Activated CD4-positive, alpha-beta T cell treated with anti-CD3 and anti-CD28 coated beads, Interleukin-2, amount 50 U/mL, for 1 hour (primary cell): ENCODE data around the gene EEF2.

Experiments
- DNase-seq: peaks from one replicate; pipeline ENCODE4 v3.0.0-alpha.2; 2020

EEF2 gene

DNA sequence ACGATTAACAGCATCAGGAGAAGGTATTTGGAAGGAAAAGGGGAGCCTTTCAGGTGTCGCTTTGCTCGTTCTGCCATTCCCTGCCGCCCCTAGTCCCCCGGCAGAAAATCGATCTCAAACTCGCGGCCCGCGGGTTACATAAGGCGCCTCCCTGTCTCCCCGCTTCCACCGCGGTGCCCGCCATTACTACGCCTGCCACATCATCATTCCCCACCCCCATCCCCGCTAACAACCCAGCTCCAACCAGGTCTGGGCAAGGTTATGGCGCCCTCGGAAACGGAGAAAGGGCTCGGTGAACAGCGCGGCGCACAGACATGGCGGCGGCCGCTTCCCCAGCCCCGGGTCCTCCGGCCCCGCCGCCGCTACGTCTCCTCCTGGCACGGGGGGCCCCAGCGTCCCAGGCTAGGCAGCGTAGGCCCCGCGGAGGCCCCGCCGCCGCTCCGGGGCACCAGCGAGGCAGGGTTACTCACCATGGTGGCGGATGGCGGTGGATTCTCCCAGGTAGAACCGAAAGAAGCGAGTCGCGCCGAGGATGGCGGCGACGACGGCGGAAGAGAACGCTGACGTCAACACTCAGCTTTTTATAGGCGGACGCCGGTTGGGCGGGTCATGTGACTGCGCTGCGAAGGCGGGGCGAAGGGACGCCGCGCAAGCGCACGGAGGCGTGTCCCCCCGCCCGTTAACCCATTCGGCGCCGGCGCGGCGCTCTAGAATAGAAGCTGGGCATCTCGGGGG lies at the start of gene EEF2:
TSS of gene EEF2 (minus strand) at position 556 of the 735 bp plus-strand sequence. CDS start at position 473, 83 bp downstream.
- DNase-seq, result peak; percentile 91

DNA sequence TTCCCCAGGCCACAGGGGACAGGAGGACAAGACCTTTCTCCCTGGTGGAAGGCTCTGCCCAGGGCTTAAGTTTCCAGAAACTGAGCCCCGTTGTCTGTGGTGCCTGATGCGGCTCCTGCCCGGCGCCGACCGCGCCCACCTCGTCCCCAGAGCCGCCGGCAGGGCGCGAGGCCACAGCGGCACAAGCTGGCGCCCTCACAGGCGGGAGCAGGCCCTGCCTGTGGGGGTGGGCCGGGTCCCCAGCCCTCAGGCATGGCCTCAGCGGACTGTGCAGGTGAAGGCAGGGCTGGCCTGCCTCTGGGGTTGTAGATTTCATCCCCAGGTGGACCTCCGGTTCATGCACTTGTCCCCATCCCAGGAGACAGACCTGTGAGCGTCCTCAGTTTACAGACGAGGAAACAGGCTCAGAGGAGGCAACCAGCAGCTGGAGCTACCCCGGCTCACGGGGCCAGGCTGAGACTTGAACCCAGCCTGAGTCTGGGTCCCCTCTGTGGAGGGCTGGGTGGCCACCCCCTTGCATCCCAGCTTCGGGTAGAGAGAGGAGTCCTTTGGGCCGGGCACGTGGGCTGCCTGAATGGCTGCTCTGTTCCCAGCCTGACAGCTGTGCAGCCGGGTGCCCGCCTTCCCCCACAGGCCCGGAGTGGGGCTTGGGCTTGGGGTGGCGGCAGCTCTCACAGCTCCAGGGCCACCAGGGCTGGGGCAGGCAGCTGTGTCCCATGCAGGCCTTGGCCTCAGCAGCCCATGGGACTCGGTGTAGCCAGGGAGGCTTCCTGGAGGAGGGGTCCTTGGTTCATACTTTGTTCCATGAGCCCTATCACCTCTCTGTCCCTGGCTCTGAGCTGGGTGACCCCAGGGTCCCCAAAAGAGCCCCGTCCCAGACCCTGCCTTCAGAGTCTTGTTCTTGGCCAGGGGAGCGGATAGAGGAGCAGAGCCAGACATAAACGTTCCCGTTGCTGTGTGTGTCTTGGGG lies 49.1 kb upstream of the EEF2 start:
- DNase-seq, result no peak

DNA sequence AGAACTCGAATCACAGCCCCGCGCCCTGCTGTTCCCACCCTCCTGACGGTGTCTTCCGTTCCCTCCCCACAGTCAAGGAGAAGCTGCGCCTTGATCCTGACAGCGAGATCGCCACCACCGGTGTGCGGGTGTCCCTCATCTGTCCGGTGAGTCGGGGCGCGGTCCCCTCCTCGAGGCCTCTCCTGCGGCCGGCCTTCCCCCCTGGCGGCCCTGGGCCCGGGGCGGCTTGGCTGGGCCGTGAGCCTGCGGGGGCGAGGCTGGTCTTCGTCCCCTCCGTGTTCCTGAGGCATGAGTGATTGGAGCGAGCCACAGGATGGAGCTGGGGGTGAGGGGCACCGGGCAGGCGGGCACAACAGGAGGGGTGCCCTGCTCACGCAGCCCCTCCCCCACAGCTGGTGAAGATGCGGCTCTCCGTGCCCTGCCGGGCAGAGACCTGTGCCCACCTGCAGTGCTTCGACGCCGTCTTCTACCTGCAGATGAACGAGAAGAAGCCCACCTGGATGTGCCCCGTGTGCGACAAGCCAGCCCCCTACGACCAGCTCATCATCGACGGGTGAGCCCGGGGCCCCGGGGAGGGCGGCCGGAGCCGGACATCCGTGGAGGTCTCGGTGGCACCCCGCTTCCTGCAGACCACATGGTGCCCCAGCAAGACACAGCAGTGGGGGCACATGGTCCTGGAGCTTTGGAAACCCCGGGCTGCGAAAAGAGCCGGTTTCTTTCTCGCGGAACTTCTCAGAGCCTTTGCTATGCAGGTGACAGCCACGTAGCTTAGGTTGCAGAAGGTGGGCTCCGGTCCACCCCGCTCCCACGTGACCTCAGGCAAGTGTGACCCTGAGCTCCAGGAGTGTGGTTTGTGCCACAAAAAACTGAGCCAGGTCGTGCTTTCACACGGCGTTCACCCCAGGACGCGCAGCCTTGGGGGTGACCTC lies 48.0 kb upstream of the EEF2 start:
- no peak for DNase-seq

DNA sequence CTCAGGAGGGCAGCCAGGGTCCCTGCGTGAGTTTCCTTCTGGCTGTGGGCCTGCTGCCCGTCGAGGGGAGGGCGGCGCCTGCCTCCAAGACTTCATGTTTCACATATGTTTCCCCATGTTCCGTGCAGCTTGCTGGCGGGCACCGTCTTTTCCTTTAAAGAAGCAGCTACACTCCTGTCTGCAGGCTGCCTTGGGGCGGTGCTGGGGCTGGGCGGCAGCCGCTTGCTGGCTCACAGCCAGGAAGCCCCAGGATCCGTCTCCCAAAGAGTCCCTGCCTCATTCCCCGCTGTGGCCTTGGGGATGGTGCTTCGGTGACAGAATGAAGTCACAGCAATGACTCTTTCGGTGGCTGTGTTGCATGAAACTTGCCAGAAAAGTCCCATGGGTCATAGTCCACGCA lies 47.2 kb upstream of the EEF2 start:
- no peak for DNase-seq

DNA sequence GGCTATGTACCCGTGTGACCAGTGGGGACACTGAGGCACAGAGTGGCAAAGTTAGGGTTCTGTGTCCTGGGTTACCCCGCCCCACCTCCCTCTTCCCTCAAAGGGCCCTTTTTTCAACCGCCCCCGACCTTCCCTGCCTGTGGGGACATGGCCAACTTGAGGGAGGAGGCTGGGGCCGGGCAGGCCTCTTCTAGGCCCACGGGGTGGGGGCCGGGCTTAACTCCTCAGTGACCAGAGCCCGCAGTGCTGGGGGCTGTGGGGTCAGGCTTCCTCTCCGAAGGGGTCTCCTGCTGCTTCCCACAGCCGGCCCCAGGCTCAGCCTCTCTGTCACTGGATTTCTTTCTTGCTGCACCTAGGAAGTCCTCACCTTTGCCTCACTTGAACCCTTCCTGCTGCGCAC lies 46.2 kb upstream of the EEF2 start:
- no peak for DNase-seq

DNA sequence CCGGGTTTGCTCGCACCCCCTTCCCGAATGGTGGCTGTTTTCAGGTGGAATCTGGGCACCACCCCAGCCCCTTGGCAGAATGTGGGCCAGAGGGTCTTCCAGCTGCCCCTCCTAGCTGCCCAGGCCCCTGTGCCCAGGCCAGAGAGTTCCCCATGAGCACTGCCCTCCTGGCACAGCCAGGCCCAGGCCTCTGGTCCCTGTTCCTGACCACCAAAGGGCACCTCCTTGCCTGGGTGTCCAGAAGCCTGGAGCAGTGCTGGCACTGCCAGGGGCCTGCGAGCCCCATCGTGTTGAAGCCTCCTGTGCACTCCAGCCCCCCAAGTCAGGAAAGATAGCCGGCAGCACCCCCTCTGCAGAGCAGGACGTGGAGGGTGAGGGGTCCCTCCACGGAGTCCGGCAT lies 45.7 kb upstream of the EEF2 start:
- DNase-seq, result no peak

DNA sequence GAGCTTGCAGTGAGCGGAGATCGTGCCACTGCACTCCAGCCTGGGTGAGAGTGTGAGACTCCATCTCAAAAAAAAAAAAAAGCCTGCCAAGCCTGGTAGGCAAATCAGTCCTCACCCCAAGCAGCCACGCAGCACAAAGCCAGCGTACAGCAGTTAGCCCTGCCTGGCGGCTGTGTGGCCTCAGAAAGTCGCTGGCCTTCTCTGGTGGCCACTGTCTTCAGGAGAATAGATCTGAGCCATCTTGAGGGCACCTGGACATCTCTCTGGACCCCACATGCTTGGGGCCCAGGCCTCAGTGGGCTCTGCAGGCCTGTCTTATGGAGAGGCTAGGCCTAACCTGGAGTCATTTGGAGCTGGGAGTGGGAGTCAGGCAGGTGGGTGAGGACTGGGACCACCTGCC lies 45.3 kb upstream of the EEF2 start:
- no peak for DNase-seq

DNA sequence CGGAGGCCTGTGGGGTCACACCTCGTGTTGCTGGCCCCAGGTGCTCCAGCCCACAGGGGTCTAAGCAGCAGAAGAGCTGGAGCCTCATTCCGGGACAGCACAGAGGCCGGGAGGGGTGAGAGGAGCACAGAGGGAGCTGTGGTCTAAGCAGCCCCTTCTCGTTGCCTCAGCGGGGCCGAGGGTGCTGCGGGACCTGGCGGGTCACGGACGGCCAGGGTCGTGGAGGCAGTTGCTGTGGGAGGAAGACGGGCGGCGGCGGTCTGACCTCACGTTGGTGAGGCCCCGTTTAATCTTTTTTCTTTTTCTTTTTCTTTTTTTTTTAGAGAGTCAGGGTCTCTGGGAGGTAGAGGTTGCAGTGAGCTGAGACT lies 44.0 kb upstream of the EEF2 start:
- no peak for DNase-seq

DNA sequence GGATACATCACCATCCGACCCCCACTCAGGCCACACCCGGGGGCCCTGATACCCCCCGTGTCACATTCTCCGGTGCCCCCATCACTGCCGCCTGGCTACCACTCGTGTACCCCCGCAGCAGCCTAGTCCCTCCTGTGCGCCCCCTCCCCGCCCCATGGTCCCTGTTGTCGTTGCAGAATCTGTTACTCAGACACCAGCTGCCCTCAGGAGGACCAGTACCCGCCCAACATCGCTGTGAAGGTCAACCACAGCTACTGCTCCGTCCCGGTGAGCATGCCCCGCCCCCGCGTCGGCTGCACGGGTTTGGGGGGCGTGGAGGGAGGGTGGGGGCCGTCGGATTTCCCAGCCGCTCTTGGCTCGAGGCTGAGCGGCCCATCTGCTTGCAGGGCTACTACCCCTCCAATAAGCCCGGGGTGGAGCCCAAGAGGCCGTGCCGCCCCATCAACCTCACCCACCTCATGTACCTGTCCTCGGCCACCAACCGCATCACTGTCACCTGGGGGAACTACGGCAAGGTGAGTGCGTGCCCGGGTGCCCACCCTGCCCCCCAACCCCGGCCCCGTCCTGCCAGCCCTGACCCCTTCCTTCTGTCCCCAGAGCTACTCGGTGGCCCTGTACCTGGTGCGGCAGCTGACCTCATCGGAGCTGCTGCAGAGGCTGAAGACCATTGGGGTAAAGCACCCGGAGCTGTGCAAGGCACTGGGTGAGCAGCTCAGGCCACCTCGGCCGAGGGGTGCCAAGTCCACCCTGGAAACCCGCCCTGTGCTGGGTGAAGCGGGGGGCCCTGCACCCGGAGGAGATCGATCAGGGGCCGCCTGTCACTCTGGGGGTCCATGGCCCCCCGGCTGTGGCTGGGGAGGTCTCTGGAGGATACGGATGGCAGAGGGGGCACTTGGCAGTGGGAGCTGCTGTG lies 43.3 kb upstream of the EEF2 start:
- no peak for DNase-seq

DNA sequence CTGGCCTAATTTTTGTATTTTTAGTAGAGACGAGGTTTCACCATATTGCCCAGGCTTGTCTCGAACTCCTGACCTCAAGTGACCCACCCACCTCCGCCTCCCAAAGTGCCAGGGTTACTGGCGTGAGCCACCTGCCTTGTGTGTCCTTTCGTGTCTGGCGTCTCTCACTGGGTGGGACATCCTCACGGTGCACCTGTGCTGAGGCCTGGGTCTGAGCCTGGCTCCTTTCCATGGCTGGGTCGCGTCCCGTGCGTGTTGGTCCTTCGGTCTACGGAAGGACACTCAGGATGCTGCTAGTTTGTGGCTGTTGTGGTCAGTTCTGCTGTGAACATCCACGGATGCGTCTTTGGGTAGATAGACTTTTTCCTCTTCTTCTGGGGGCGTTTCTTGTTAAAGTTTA lies 41.9 kb upstream of the EEF2 start:
- DNase-seq, result no peak

DNA sequence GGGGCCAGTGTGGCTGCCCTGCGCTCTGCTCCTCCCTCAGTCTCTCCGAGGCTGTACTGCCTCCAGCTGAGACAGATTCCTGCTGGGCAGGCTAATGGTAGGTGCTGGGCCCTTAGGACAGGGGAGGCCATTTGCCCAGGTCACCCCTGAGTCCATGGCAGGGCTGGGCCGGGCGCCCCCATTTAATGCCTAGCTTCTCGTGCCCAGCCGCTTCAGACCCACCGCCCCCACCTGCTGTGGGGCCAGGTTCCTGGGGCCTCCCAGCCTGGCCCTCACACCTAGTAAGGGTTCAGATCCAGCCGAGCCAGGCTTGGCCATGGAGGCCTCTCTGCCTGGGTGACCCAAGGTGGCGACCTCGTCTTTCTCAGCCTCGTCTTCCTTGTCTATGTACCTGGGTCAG lies 40.1 kb upstream of the EEF2 start:
- DNase-seq, result no peak

DNA sequence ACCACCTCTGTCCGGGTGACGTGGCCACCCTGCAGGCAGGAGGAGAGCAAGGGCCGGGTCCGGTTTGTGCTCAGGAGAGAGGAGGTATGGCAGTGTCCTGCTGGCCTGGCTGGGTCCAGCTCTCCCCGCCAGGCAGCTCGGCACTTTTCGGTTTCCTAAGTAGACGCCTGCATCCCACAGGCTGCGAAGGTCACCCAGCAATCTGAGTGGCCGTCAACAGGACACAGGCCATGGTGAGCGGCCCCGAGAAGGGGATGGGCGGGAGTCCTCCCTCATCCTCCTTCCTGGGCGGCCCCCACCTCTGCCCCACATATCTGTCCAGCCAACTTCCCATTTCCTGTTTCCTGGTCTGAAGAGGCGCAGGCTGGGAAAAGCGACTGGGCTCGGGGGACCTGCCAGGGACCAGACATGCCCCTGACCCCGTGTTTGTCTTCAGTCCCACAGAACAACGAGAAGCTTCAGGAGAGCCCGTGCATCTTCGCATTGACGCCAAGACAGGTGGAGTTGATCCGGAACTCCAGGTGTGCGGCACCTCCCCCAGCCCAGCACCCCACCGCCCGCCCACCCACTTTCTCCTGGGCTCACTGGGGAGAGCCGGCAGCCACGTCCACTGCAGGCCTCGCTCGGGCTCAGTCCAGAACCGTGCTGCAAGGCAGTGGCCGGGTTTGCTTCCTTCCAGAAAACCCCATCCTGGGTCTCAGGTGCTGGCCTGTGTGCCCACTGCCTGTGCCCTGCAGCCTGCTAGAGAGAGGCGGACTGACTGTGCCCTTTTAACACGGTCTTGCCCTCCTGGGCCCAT lies 38.5 kb upstream of the EEF2 start:
- DNase-seq, result no peak

DNA sequence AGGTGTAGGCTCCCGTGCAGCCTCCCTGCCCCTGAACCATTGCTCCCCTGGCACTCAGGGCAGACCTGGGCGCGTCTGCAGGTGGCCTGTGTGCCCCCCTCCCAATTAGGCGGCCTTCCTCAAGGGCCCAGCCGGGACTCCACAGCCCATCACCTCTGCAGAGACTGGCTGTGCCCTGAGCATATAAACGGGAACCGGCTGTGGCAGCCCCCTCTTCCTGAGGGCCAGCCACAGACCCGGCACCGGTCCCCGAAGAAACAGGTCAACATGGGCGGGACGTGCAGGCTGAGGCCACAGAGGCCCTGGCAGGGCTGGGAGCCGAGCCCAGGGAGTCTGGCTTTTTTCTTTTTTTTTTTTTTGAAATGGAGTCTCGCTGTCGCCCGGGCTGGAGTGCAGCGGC lies 34.3 kb upstream of the EEF2 start:
- DNase-seq, result no peak

DNA sequence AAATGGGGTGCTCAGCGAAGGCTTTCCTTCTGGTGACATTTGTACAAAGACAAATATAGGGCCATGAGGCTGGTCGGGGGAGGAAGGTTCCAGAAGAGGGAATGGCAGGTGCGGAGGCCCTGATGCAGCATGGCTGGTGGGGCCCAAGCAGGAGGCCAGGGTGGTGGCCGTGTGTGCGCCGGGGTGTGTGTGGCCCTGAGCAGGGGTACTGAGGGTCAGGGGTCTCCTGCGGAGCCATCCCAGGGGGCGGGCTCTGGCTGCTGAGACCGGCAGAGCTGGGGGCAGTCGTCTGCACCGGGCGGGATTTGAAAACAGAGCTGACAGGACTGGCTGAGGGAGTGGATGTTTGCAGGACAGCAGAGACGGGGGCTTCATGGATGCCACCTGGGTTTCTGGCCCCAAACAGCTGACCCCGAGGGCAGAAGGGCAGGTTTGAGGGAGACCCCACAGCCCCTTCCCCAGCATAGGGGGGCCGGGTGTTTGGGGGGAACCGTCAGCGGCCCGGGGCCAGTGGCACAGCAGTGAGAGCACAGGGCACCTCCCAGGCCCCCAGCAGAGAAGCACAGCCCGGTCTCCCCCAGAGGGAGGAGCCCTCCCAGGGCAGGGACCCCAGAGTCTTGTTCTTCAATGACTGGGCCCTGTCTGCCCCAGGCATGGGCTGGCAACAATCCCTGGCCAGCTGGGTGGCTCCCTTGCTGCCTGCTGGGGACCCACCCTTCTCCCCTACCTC lies 33.7 kb upstream of the EEF2 start:
- no peak for DNase-seq

DNA sequence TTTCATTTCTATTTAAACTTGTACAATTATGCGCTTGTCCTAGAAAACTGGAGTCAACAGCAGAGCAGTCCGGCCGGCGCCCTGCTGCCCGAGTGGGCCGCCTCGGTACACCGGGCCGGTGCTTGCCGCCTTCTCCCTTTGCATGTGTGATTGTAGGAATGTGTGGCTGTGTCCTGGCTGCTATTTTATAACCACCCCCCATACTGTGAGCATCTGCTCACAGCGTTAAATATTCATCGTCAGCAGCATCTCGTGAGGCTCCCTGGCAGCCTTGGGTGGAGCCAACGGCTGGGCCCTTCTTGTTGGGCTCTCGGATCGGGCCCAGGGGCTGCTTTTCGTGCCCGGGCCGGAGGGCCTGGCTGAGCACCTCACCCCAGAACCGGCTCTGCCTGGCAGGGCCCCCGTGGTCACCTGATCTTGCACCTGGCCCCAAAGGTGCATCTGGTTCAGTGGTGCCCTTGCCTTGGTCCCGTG lies 32.9 kb upstream of the EEF2 start:
- DNase-seq, result no peak

DNA sequence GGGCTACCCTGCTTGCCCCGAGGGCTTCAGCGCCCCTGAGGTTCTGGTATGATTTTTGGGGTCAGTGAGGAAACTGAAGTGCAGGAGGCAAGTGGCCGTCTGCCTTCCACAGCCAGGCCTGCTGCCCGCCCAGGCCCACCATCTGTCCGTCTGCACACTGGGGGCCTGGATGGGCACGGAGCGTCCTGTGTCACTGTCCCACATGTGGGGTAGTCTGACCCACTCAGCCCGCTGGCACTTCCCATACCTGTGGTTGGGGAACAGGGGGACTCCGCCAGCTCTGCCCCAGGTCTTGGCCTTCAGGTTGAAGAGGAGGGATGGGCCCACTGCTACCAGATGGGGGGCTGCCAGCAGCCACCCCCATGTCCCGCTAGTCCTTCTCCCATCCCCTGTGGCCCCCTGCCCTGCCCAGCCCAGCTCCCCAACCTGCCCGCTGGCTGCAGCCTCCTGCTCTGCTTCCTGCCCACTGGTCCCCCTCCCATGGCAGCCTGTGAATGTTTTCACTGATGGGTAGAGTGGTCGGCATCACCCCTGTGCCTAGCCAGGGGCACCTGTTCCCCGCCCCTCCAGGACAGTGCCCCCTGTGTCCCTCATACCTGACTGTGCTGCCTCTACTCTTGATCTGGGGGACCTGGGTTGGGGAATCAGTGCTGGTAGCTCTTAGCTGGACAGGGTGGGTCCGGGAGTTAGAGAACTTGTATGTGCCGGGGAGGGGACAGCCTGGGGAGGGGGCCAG lies 31.8 kb upstream of the EEF2 start:
- DNase-seq, result no peak

DNA sequence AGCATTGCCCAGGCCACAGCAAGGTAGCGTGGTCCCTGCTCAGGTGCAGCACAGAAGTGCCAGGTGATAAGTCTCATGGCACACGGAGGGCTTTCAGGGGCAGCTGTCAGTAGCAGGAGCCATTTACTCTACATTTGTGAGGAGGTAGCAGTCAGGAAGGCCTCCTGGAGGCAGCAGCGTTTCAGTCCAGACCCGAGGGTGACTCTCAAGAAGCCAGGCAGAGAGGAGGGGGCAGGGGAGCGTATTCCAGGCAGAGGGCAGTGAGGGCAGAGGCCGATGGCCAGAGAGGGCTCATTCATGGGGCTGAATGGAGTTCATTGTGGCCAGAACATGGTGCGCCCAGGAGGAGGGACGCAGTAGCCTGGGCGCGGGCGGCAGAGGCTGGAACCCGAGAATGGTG lies 31.2 kb upstream of the EEF2 start:
- DNase-seq, result no peak

DNA sequence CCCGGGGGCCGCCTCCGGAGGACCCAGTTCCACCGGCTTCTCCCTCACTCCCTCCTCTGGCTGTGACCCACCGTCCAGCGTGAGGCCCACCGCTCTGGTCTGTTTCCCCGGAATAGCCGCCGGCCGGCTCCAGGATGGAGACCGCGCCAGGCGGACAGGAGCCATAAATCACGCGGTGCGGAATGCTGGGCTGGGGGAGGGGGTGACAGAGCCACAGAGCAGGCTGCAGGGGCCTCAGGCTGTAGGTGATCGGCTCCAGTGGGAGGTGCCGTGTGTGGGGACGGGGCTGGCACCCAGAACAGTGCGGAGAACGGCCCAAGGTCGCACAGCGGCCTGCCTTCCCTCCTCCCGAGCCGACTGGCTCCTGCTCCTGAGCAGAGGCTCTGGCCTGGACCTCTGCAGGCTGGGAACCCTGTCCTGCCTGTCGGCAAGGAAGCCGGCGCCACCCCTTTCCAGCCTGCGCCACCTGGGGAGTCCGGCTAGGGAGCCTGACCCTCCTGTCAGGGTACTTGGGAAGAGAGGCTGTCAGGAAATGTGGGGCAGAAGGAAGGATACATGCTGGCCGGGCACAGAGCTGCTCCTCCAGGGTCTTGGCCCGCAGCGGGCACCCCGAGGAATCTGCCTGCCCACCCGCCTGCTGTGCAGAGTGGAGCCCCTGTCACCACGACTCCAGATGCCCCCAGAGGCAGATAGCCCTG lies 30.6 kb upstream of the EEF2 start:
- DNase-seq, result no peak
